ENCODE results near the gene CARS2.
"Not testable (repeated sequence)": the region's sequence is repeated elsewhere in the genome, so short reads cannot be mapped to it uniquely, and the experiment has no call there.

The CARS2 gene

GRCh38 chr13:110615322-110616102, 90.4 kb downstream of the CARS2 start, which contains the start of gene NAXD:
Gene NAXD (plus strand): TSS chr13:110615545. CDS start chr13:110615602, 57 bp downstream.
- peak; percentile 84 to 87 for DNase-seq

GRCh38 chr13:110615005-110615321, 91.0 kb downstream of the CARS2 start:
- no peak for DNase-seq

- no peak for DNase-seq
Observed at GRCh38 chr13:110610955-110611595, 94.8 kb downstream of the CARS2 start.

- no peak for DNase-seq
Observed at GRCh38 chr13:110607675-110608224, 98.2 kb downstream of the CARS2 start.

GRCh38 chr13:110606281-110606680, 99.6 kb downstream of the CARS2 start:
- DNase-seq = not testable (repeated sequence)

- DNase-seq = no peak
Observed at GRCh38 chr13:110605132-110605531, 100.8 kb downstream of the CARS2 start.

GRCh38 chr13:110600980-110601379, 104.9 kb downstream of the CARS2 start:
- no peak for DNase-seq

- no peak for DNase-seq
Observed at GRCh38 chr13:110600261-110600819, 105.6 kb downstream of the CARS2 start.

GRCh38 chr13:110597041-110597689, 108.8 kb downstream of the CARS2 start:
- DNase-seq = no peak

- peak; percentile 86 to 89 for DNase-seq
Observed at GRCh38 chr13:110593430-110594130, 112.3 kb downstream of the CARS2 start.

- DNase-seq = no peak
Observed at GRCh38 chr13:110592665-110593064, 113.3 kb downstream of the CARS2 start.
